Heart right ventricle (tissue), 16 donors: ENCODE data around the gene CNTFR. TPM values are rescaled to one million over a fixed set of nuclear protein-coding genes. Genes with fewer than 3 reads are reported as not detected.

Experiments
- ATAC-seq, 8 donors: fragments of 200-7000 bp; cut with Tn5 transposase; one replicate each; pipeline ENCODE4 v1.9.1; 2020; ENCODE audit warnings: mild to moderate bottlenecking in 8 of 8, moderate library complexity in 8 of 8, moderate number of reproducible peaks in 1 of 8
- DNase-seq, 2 donors: peaks; one replicate each; pipeline ENCODE4 v3.0.0-alpha.2; 2020
- H3K27ac ChIP-seq, 10 donors: fragments of 200-600 bp; sonication (generic) in 2 of 10; one replicate each; pipeline versions ENCODE4 v1.5.0 to v1.8.0; 2020 to 2022; ENCODE audit warnings: mild to moderate bottlenecking in 3 of 10
- H3K27me3 ChIP-seq, 7 donors: fragments of 200-600 bp; one replicate each; pipeline ENCODE4 v1.8.0; 2021 to 2022; ENCODE audit warnings: mild to moderate bottlenecking in 2 of 7
- H3K36me3 ChIP-seq, 9 donors: fragments of 200-600 bp; sonication (generic) in 1 of 9; one replicate each; pipeline versions ENCODE4 v1.5.0 to v1.8.0; 2020 to 2022; ENCODE audit warnings: mild to moderate bottlenecking in 2 of 9
- H3K4me1 ChIP-seq, 9 donors: fragments of 200-600 bp; sonication (generic) in 1 of 9; one replicate each; pipeline versions ENCODE4 v1.5.0 to v1.8.0; 2020 to 2022; ENCODE audit warnings: mild to moderate bottlenecking in 4 of 9
- H3K4me3 ChIP-seq, 10 donors: fragments of 200-600 bp; sonication (generic) in 2 of 10; one replicate each; pipeline versions ENCODE4 v1.5.0 to v1.8.0; 2020 to 2022; ENCODE audit warnings: mild to moderate bottlenecking in 7 of 10, moderate library complexity in 2 of 10
- H3K9me3 ChIP-seq, 11 donors: fragments of 200-600 bp in 10 of 11; sonication (generic) in 2 of 11; one replicate each; pipeline versions ENCODE4 v1.5.0 to v1.8.0; 2013 to 2022; ENCODE audit warnings: mild to moderate bottlenecking in 2 of 11, control low read depth in 1 of 11, moderate library complexity in 1 of 11
- CTCF ChIP-seq, 9 donors: fragments of 200-600 bp; sonication (generic) in 2 of 9; IDR thresholded peaks; one replicate each; pipeline versions ENCODE4 v1.5.0 to v1.8.0; 2021 to 2022; ENCODE audit warnings: antibody characterized with exemption in 9 of 9, mild to moderate bottlenecking in 5 of 9, moderate library complexity in 1 of 9
- WGBS, 2 donors: extraction: QIAGEN DNeasy Blood & Tissue Kit; methylation state at CpG; one replicate each; pipeline ENCODE4 v1.1.7; 2013; ENCODE audit warnings: inconsistent platforms in 1 of 2; 5-methylcytosine and 5-hydroxymethylcytosine counted together
- intact Hi-C, 10 donors: fragments of 100-400 bp; cut with DNase I; formaldehyde crosslinking; loops; one replicate each; pipeline versions ENCODE4 v1.11.1 to v1.14.2; 2022
- polyA plus RNA-seq, 2 donors: library from polyadenylated mRNA; stranded (reverse); fragments of 200-250 nt; gene quantifications; one replicate each; pipeline ENCODE4 v1.2.3, GENCODE V29; 2013
- total RNA-seq, 10 donors: library from RNA; stranded (reverse); fragmentation: NEBNext Ultra II Directional in 3 of 10; extraction: Animal tissue kit (Norgen Biotek cat#: 25700) in 3 of 10; gene quantifications; one replicate each; pipeline versions ENCODE4 v1.2.1 to v1.2.4, GENCODE V29; 2021 to 2023
- donor health status: Arrhythmogenic right ventricular cardiomyopathy.
- donor health status: ischemic (EF 13 %, LVEDD 7.1; RV severe dilation, severe dysfunction).
- donor health status: healthy with polysubstance abuse.
- donor health status: DM: no; HTN: yes; CAD: no.
- donor health status: DM: no; HTN: no; CAD: no.
- donor health status: ischemic (EF 25% LVEDD 6.9; RV normal size, moderate dysfunction).
- donor health status: ischemic (EF 25% LVEDD 5.7; RV mildly dilated, moderate dysfunction).
- donor health status: healthy.
- donor health status: DM: yes; HTN: yes; CAD: no.
- donor health status: Ischemic cardiomyopathy.
- donor health status: ischemic (EF 35%, LVEDD 5.7; RV mildly dilated, moderate dysfunction).
- donor health status: nonischemic (EF 11% LVEDD 7.7; RV severe dilation, severe dysfunction).
- donor health status: DM: yes; HTN: yes; CAD: no.
- donor health status: PGD.
- donor health status: ischemic (EF 29% LVEDD 5.4; RV normal size, mild dysfunction).
- donor health status: nonischemic (EF 23%, LVEDD 6.1; RV moderate dilation, normal function).

Gene CNTFR
- total and polyA plus RNA-seq, 12 donors: 0.76 to 6.2 (median 2.9) TPM

DNA sequence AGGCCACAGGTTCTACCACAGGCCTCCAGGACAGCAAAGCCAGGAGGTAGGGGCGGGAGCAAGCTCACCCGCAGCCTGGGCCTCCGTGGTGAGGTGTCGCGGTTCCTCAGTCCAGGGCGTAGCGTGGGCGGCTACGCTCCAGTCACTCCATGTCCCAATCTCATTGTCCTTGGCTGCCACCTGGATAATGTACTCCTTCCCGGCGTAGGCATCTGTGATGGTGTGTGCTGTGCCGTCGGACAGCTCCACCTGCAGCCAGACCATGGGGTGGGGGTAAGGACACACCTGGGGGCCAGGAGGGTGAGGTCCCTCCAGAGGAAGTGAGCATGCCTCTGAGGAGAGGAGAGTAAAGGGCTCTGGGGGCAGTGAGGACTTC, 36.9 kb downstream of the CNTFR start:
- no peaks in the 10 kb centered on the region for H3K36me3 ChIP-seq
- H3K4me1 ChIP-seq: peaks cover 0 to 6% (median 0%) of the 10 kb centered on the region in 9 donors
- intact Hi-C loops: no loop called here
- H3K27me3 ChIP-seq: peaks cover 0 to 4% (median 0%) of the 10 kb centered on the region in 7 donors
- H3K9me3 ChIP-seq: no peaks in the 10 kb centered on the region
- ATAC-seq (no peak), DNase-seq (no peak)
- WGBS, 2 donors: 92 to 95% methylated on average over 13 of the region's 13 CpGs
- no peak for TF ChIP-seq CTCF (IDR thresholded peaks at IDR 0.05)
- no peak overlapping the region for H3K27ac ChIP-seq
- H3K4me3 ChIP-seq: no peak overlapping the region

DNA sequence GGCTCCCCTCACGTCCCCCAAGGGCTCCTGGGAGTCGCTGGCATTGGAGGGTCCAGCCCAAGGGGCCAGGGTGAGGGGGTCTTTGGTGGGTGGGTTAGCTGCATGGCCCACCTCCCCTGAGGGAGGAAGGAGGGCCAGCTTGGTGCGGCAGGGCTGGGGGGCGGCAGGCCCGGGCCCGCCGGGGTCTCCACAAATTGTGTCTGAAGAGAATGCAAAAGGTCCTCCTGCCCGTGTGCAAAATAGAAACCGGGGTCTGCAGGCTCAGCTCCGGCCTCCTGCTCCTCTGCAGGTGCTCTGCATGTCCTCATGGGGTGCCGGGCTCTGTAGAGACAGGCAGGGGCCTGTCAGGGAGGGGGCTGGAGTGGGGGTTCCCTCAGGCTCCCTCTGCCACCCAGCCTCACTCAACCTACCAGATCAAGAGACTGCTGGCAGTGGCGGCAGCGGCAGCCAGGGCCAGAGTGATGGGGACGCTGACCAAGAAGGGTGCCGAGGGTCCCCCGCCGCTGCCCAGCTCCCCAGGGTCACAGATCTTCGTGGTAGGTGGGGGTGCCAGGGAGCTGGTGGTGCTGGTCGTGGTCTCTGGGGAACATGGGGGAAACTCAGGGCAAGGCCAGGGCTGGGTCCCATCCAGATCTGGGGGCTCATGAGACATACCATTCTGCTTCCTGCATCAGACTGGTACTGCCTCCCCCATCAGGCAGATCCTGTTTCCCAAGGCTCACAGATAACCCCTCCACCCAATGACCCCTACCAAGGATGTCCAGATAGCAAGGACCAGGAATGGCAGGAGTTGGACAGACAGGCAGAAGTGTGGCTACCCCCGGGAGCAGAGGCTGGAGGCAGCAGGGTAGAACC, 37.5 kb downstream of the CNTFR start:
- TF ChIP-seq CTCF (IDR thresholded peaks at IDR 0.05): no peak
- peaks cover 0 to 6% (median 0%) of the 10 kb centered on the region in 9 donors for H3K4me1 ChIP-seq
- H3K36me3 ChIP-seq: no peaks in the 10 kb centered on the region
- no peaks in the 10 kb centered on the region for H3K9me3 ChIP-seq
- H3K27me3 ChIP-seq: peaks cover 0 to 9% (median 0%) of the 10 kb centered on the region in 7 donors
- no peak for DNase-seq
- H3K27ac ChIP-seq: no peak overlapping the region
- intact Hi-C loops: no loop called here
- WGBS, 2 donors: 92% methylated on average over 20 of the region's 20 CpGs
- ATAC-seq: no peak
- no peak overlapping the region for H3K4me3 ChIP-seq

- Histone ChIP-seq H3K4me3 (no peak overlapping the region), H3K9me3 (no peaks in the 10 kb centered on the region), H3K4me1 (peaks cover 0 to 6% (median 0%) of the 10 kb centered on the region in 9 donors), H3K27ac (no peak overlapping the region), H3K27me3 (peaks cover 0 to 9% (median 3%) of the 10 kb centered on the region in 7 donors), H3K36me3 (no peaks in the 10 kb centered on the region)
- ATAC-seq (no peak), DNase-seq (no peak)
- no peak for TF ChIP-seq CTCF (IDR thresholded peaks at IDR 0.05)
- intact Hi-C loops: no loop called here
- WGBS, 2 donors: 75 to 83% methylated on average over 5 of the region's 5 CpGs
Measured at GRCh38 chr9:34550681-34551270, 38.7 kb downstream of the CNTFR start.

DNA sequence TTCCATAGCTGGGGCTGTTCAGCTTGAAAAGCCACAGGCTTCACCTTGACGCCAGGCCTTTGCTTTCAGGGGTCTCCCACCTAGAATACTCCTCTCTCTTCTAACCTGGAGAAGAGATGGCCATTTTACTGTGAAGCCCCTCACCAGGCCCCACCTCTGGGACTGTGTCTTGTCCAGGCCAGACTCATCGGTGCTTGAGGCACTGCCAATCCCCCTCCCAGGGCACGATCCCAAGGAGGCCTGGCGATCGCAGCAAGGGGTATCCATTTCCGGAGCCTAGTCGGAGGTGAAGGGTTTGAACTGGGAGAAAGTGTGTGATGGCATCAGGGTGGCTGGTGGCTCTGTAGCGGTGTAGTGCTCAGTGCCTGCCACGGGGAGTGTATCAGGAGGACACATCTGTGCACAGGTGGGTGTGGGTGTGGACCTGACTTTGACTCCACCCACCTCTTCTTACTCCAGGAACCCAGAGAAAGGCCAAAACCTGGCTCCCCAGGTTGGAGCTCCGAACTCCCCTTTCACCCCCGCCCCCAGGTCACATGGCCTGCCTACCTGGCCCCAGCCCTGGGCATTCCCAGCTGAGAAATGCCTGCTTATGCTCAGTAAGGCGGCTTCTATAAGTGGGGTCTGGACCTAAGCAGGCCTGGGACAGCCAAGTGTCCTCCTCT, 39.4 kb downstream of the CNTFR start:
- Histone ChIP-seq H3K9me3 (no peaks in the 10 kb centered on the region), H3K4me1 (peaks cover 0 to 6% (median 0%) of the 10 kb centered on the region in 9 donors), H3K4me3 (no peak overlapping the region), H3K36me3 (no peaks in the 10 kb centered on the region), H3K27ac (no peak overlapping the region), H3K27me3 (peaks cover 0 to 9% (median 3%) of the 10 kb centered on the region in 7 donors)
- TF ChIP-seq CTCF (IDR thresholded peaks at IDR 0.05): no peak
- intact Hi-C loops: no loop called here
- ATAC-seq (no peak), DNase-seq (no peak)
- 87 to 88% methylated on average over 12 of the region's 12 CpGs for WGBS, 2 donors
